ENCODE measurements around the gene RIBC2. TPM values are rescaled to one million over a fixed set of nuclear protein-coding genes. Genes with fewer than 3 reads are reported as not detected.

Gene RIBC2
- total and polyA plus RNA-seq, 4 donors, result 0.25 to 1.5 TPM; not detected in 2

DNA sequence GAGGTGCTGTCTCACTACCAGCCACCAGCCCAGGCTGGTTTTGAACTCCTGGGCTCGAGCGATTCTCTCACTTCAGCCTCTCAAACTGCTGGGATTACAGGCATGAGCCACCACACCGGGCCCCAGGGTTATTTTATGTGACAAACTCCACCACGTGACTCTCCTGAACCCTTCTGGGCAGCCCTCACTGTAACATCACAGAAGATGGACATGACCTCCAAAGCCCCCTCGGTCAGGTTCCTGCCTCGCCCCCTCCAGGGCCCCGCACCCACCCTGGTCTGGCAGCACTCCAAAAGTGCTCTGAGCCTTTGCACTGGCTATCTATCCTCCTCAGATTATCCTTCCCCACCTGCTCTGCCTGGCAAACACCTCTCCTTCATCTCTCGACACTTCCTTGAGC is 43.3 kb downstream of the RIBC2 start:
- 89% methylated on average over 8 of the region's 8 CpGs for WGBS

DNA sequence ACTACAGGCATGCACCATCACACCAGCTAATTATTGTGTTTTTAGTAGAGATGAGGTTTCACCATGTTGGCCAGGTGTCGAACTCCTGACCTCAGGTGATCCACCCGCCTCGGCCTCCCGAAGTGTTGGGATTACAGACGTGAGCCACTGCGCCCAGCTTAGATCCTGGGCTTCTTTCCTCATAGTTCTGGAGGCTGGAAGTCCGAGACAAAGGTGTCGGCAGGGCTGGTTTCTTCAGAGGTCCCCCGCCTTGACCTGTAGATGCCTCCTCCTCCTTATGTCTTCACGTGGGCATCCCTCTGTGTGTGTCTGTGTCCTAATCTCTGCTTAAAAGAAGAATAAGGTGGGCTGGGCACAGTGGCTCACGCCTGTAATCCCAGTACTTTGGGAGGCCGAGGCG is 45.0 kb downstream of the RIBC2 start:
- Histone ChIP-seq H3K36me3 (ENCODE audit: control insufficient read depth in 4 of 4, insufficient read depth in 3 of 4, low read depth in 1 of 4, low read length in 3 of 4) (no peaks in the 10 kb centered on the region), H3K27ac (ENCODE audit: low read depth in 1 of 2, low read length in 2 of 2) (no peak overlapping the region), H3K27me3 (ENCODE audit: control insufficient read depth in 4 of 4, insufficient read depth in 4 of 4, low read length in 3 of 4) (no peaks in the 10 kb centered on the region), H3K9me3 (ENCODE audit: control insufficient read depth in 4 of 4, low read length in 3 of 4) (no peaks in the 10 kb centered on the region), H3K4me1 (ENCODE audit: control insufficient read depth in 4 of 4, insufficient read depth in 4 of 4, low read length in 3 of 4) (no peaks in the 10 kb centered on the region), H3K9ac (ENCODE audit: low read depth in 1 of 2, low read length in 2 of 2) (no peak overlapping the region), H3K4me3 (ENCODE audit: low read depth in 1 of 3, low read length in 3 of 3) (no peak overlapping the region)
- WGBS, result 95% methylated on average over 13 of the region's 13 CpGs
- TF ChIP-seq, protein P1, sequence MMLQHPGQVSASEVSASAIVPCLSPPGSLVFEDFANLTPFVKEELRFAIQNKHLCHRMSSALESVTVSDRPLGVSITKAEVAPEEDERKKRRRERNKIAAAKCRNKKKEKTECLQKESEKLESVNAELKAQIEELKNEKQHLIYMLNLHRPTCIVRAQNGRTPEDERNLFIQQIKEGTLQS (IDR thresholded peaks at IDR 0.05), result no peak
- TF ChIP-seq HNF4G (IDR thresholded peaks at IDR 0.05), result no peak
- TF ChIP-seq, protein P2, sequence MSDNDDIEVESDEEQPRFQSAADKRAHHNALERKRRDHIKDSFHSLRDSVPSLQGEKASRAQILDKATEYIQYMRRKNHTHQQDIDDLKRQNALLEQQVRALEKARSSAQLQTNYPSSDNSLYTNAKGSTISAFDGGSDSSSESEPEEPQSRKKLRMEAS (IDR thresholded peaks at IDR 0.05), result no peak
- TF ChIP-seq RXRA (IDR thresholded peaks at IDR 0.05), result no peak
- TF ChIP-seq EGR1 (IDR thresholded peaks at IDR 0.05; ENCODE audit: low read depth in 2 of 2), result no peak
- no peak for TF ChIP-seq FOXA1 (IDR thresholded peaks at IDR 0.05)
- TF ChIP-seq YY1 (IDR thresholded peaks at IDR 0.05), result no peak
- DNase-seq (ENCODE audit: low spot score), result no peak

More for the DNA sequence above, 43.3 kb downstream of the RIBC2 start:
- no peaks in the 10 kb centered on the region for H3K4me1 ChIP-seq (ENCODE audit: control insufficient read depth in 4 of 4, insufficient read depth in 4 of 4, low read length in 3 of 4)
- no peak overlapping the region for H3K27ac ChIP-seq (ENCODE audit: low read depth in 1 of 2, low read length in 2 of 2)
- no peak overlapping the region for H3K4me3 ChIP-seq (ENCODE audit: low read depth in 1 of 3, low read length in 3 of 3)
- H3K36me3 ChIP-seq (ENCODE audit: control insufficient read depth in 4 of 4, insufficient read depth in 3 of 4, low read depth in 1 of 4, low read length in 3 of 4), result no peaks in the 10 kb centered on the region
- no peak for TF ChIP-seq EGR1 (IDR thresholded peaks at IDR 0.05; ENCODE audit: low read depth in 2 of 2)
- no peak for TF ChIP-seq RXRA (IDR thresholded peaks at IDR 0.05)
- no peak for TF ChIP-seq JUND (IDR thresholded peaks at IDR 0.05)
- TF ChIP-seq, protein P3, sequence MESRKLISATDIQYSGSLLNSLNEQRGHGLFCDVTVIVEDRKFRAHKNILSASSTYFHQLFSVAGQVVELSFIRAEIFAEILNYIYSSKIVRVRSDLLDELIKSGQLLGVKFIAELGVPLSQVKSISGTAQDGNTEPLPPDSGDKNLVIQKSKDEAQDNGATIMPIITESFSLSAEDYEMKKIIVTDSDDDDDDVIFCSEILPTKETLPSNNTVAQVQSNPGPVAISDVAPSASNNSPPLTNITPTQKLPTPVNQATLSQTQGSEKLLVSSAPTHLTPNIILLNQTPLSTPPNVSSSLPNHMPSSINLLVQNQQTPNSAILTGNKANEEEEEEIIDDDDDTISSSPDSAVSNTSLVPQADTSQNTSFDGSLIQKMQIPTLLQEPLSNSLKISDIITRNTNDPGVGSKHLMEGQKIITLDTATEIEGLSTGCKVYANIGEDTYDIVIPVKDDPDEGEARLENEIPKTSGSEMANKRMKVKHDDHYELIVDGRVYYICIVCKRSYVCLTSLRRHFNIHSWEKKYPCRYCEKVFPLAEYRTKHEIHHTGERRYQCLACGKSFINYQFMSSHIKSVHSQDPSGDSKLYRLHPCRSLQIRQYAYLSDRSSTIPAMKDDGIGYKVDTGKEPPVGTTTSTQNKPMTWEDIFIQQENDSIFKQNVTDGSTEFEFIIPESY (IDR thresholded peaks at IDR 0.05), result no peak
- TF ChIP-seq FOXA1 (IDR thresholded peaks at IDR 0.05), result no peak
- no peak for TF ChIP-seq YY1 (IDR thresholded peaks at IDR 0.05)
- TF ChIP-seq GABPA (IDR thresholded peaks at IDR 0.05 in 1 of 2, conservative IDR thresholded peaks at IDR 0.05 in 1 of 2), result no peak
- TF ChIP-seq, protein P4, sequence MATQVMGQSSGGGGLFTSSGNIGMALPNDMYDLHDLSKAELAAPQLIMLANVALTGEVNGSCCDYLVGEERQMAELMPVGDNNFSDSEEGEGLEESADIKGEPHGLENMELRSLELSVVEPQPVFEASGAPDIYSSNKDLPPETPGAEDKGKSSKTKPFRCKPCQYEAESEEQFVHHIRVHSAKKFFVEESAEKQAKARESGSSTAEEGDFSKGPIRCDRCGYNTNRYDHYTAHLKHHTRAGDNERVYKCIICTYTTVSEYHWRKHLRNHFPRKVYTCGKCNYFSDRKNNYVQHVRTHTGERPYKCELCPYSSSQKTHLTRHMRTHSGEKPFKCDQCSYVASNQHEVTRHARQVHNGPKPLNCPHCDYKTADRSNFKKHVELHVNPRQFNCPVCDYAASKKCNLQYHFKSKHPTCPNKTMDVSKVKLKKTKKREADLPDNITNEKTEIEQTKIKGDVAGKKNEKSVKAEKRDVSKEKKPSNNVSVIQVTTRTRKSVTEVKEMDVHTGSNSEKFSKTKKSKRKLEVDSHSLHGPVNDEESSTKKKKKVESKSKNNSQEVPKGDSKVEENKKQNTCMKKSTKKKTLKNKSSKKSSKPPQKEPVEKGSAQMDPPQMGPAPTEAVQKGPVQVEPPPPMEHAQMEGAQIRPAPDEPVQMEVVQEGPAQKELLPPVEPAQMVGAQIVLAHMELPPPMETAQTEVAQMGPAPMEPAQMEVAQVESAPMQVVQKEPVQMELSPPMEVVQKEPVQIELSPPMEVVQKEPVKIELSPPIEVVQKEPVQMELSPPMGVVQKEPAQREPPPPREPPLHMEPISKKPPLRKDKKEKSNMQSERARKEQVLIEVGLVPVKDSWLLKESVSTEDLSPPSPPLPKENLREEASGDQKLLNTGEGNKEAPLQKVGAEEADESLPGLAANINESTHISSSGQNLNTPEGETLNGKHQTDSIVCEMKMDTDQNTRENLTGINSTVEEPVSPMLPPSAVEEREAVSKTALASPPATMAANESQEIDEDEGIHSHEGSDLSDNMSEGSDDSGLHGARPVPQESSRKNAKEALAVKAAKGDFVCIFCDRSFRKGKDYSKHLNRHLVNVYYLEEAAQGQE (IDR thresholded peaks at IDR 0.05), result no peak
- no peak for TF ChIP-seq FOXA2 (IDR thresholded peaks at IDR 0.05)
- TF ChIP-seq NR2F2 (IDR thresholded peaks at IDR 0.05), result no peak
- no peak for TF ChIP-seq HNF4G (IDR thresholded peaks at IDR 0.05)
- TF ChIP-seq, protein P2 (IDR thresholded peaks at IDR 0.05), result no peak
- TF ChIP-seq, protein P1 (IDR thresholded peaks at IDR 0.05), result no peak
- TF ChIP-seq, protein P5, sequence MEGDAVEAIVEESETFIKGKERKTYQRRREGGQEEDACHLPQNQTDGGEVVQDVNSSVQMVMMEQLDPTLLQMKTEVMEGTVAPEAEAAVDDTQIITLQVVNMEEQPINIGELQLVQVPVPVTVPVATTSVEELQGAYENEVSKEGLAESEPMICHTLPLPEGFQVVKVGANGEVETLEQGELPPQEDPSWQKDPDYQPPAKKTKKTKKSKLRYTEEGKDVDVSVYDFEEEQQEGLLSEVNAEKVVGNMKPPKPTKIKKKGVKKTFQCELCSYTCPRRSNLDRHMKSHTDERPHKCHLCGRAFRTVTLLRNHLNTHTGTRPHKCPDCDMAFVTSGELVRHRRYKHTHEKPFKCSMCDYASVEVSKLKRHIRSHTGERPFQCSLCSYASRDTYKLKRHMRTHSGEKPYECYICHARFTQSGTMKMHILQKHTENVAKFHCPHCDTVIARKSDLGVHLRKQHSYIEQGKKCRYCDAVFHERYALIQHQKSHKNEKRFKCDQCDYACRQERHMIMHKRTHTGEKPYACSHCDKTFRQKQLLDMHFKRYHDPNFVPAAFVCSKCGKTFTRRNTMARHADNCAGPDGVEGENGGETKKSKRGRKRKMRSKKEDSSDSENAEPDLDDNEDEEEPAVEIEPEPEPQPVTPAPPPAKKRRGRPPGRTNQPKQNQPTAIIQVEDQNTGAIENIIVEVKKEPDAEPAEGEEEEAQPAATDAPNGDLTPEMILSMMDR (IDR thresholded peaks at IDR 0.05; ENCODE audit: low read depth, low read length, missing input control), result no peak
- TF ChIP-seq RAD21 (IDR thresholded peaks at IDR 0.05), result no peak
- TF ChIP-seq TAF1 (conservative IDR thresholded peaks at IDR 0.05), result no peak
- no peak for TF ChIP-seq SP1 (IDR thresholded peaks at IDR 0.05)
- no peak for TF ChIP-seq HNF4A (conservative IDR thresholded peaks at IDR 0.05)
- H3K9me3 ChIP-seq (ENCODE audit: control insufficient read depth in 4 of 4, low read length in 3 of 4), result no peaks in the 10 kb centered on the region
- no peaks in the 10 kb centered on the region for H3K27me3 ChIP-seq (ENCODE audit: control insufficient read depth in 4 of 4, insufficient read depth in 4 of 4, low read length in 3 of 4)
- no peak for DNase-seq (ENCODE audit: low spot score)
- H3K9ac ChIP-seq (ENCODE audit: low read depth in 1 of 2, low read length in 2 of 2), result no peak overlapping the region
